ENCODE measurements around the gene TUT7.

- TF ChIP-seq, protein P1, sequence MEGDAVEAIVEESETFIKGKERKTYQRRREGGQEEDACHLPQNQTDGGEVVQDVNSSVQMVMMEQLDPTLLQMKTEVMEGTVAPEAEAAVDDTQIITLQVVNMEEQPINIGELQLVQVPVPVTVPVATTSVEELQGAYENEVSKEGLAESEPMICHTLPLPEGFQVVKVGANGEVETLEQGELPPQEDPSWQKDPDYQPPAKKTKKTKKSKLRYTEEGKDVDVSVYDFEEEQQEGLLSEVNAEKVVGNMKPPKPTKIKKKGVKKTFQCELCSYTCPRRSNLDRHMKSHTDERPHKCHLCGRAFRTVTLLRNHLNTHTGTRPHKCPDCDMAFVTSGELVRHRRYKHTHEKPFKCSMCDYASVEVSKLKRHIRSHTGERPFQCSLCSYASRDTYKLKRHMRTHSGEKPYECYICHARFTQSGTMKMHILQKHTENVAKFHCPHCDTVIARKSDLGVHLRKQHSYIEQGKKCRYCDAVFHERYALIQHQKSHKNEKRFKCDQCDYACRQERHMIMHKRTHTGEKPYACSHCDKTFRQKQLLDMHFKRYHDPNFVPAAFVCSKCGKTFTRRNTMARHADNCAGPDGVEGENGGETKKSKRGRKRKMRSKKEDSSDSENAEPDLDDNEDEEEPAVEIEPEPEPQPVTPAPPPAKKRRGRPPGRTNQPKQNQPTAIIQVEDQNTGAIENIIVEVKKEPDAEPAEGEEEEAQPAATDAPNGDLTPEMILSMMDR (IDR thresholded peaks at IDR 0.05), result no peak
- TF ChIP-seq POLR2A (IDR thresholded peaks at IDR 0.05) (no peak), EP300 (IDR thresholded peaks at IDR 0.05) (no peak), POLR2AphosphoS5 (IDR thresholded peaks at IDR 0.05) (no peak)
These were observed 1.7 kb downstream of the TUT7 start for GRCh38 chr9:86352440-86353077.
